GM10266 (cell line): ENCODE data around the gene ABCF2.

Experiments used
- DNase-seq: peaks from one replicate; pipeline ENCODE4 v3.0.0; 2012; ENCODE audit errors: extremely low spot score
- TF ChIP-seq, protein P1 (sequence below): IDR thresholded peaks from 2 replicates; pipeline ENCODE4 v1.5.1; 2012; ENCODE audit warnings: mild to moderate bottlenecking, low read depth; ENCODE audit not compliant: control insufficient read depth, insufficient read depth; ENCODE audit errors: missing control alignments

ABCF2 gene

GRCh38 chr7:151244196-151244840, 17.3 kb upstream of the ABCF2 start:
- TF ChIP-seq, protein P1, sequence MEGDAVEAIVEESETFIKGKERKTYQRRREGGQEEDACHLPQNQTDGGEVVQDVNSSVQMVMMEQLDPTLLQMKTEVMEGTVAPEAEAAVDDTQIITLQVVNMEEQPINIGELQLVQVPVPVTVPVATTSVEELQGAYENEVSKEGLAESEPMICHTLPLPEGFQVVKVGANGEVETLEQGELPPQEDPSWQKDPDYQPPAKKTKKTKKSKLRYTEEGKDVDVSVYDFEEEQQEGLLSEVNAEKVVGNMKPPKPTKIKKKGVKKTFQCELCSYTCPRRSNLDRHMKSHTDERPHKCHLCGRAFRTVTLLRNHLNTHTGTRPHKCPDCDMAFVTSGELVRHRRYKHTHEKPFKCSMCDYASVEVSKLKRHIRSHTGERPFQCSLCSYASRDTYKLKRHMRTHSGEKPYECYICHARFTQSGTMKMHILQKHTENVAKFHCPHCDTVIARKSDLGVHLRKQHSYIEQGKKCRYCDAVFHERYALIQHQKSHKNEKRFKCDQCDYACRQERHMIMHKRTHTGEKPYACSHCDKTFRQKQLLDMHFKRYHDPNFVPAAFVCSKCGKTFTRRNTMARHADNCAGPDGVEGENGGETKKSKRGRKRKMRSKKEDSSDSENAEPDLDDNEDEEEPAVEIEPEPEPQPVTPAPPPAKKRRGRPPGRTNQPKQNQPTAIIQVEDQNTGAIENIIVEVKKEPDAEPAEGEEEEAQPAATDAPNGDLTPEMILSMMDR = peak; percentile 80
- peak; percentile 89 for DNase-seq

GRCh38 chr7:151243408-151244195, 16.6 kb upstream of the ABCF2 start:
- TF ChIP-seq, protein P1 = no peak
- DNase-seq = peak; percentile 77

- TF ChIP-seq, protein P1 = no peak
- no peak for DNase-seq
Measured at GRCh38 chr7:151243045-151243349, 16.0 kb upstream of the ABCF2 start.

GRCh38 chr7:151242159-151243044, 15.4 kb upstream of the ABCF2 start:
- no peak for DNase-seq
- TF ChIP-seq, protein P1 = no peak

DNA sequence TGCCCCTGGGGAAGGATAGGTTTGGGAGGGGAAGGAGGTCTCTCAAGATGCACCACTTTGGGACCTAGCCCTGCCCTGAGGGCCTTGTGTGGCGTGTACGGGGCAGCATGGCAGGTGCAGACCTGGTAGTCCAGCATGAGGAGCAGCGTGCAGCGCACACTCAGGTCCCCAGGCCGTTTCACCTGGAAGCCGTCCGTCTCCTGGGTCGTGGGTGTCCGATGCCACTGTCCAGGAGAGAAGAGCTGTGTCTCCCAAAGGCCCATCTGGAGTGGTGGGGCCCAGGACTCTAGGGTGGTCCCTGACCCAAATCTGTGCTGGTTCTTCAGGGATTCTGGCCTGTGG, 14.7 kb upstream of the ABCF2 start:
- no peak for DNase-seq
- TF ChIP-seq, protein P1 = no peak

DNA sequence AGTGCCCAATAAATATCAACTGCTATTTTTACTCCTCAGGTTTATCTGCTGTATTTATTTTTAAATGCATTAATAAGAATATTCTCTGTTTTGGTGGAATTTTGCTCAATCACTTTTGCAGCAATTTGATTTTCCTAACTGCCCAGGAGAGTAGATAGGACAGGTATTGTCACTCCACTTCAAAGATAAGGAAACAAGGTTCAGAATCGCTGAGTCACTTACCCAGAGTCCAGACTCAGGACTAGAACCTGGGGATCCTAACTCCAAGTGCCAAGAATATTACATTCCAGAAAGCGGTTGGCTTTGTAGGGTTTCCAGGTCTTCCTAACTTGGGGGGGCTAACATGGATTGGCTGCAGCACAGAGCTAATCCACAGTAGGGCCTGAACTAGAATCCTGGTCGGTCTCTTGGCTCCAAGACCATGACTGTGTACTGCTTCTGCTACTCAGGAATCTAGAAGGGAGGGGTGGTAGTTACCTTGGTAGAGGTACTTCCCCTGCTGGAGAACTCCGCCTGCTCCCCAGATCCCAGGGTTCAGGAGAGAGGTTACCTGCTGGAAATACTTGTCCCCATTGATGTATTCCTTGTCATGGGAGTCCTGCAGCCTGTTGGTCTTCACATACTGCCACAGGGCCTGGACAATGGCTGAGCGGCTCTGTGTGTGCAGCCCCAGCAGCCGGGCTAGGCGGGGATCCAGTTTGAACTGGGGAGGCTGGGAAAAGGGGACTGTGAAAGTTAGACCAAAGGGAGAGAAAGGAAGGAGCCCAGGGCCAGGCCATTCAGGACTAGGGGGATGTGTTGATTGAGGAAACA, 14.1 kb upstream of the ABCF2 start:
- TF ChIP-seq, protein P1 = no peak
- DNase-seq = no peak
